H1 (cell line): ENCODE results near the gene GCLM. TPM values are rescaled to one million over a fixed set of nuclear protein-coding genes. Genes with fewer than 3 reads are reported as not detected.
A peak's percentile ranks its signal among the peaks of the same experiment; 100 is the strongest.

ENCODE experiments used
- BCL11A ChIP-seq, 2 experiments: IDR thresholded peaks; one replicate each; pipeline ENCODE4 v1.6.1; 2011; ENCODE audit warnings: low read depth in 2 of 2, low read length in 2 of 2, mild to moderate bottlenecking in 2 of 2
- BRCA1 ChIP-seq: IDR thresholded peaks from 2 replicates; pipeline ENCODE4 v1.6.1; 2012; ENCODE audit warnings: low read depth, low read length, improper control_type of control experiment
- CHD7 ChIP-seq: fragments of 300-600 bp; sonication (generic); IDR thresholded peaks from 2 replicates; pipeline ENCODE4 v1.7.1; 2012; ENCODE audit warnings: low read length, moderate library complexity, mild to moderate bottlenecking, inconsistent platforms; ENCODE audit not compliant: insufficient replicate concordance
- FOSL1 ChIP-seq: IDR thresholded peaks from 2 replicates; pipeline ENCODE4 v1.6.1; 2011; ENCODE audit warnings: mild to moderate bottlenecking, low read depth, low read length, moderate library complexity; ENCODE audit not compliant: insufficient read depth
- KDM1A ChIP-seq: fragments of 200-600, 300-600 bp; sonication (generic); IDR thresholded peaks from 2 replicates; pipeline ENCODE4 v1.7.1; 2016; ENCODE audit warnings: mild to moderate bottlenecking, low read length, borderline replicate concordance
- MAX ChIP-seq: IDR thresholded peaks from 2 replicates; pipeline ENCODE4 v1.6.1; 2012; ENCODE audit warnings: inconsistent platforms
- RAD21 ChIP-seq, 2 experiments: IDR thresholded peaks in 1 of 2; conservative IDR thresholded peaks in 1 of 2; 2 replicates each; pipeline ENCODE4 v1.6.1; 2011; ENCODE audit warnings: low read depth in 2 of 2, low read length in 2 of 2, improper control_type of control experiment in 1 of 2, inconsistent platforms in 1 of 2, mild to moderate bottlenecking in 1 of 2, moderate library complexity in 1 of 2
- TAF7 ChIP-seq: optimal IDR thresholded peaks from 2 replicates; pipeline ENCODE3; 2011; ENCODE audit warnings: low read depth, mild to moderate bottlenecking, inconsistent platforms, low read length, moderate library complexity, borderline replicate concordance
- TEAD4 ChIP-seq: IDR thresholded peaks from 2 replicates; pipeline ENCODE4 v1.6.1; 2012; ENCODE audit warnings: low read depth, low read length, inconsistent platforms, mixed read lengths
- polyA plus RNA-seq, 7 experiments: library from polyadenylated mRNA; depleted of rRNA in 3 of 7; stranded (reverse) in 5 of 7; unstranded in 2 of 7; fragments of >200 nt in 5 of 7; fragments of 200-250 nt in 2 of 7; gene quantifications; 1 replicate in 5 of 7; 2 replicates in 1 of 7; 4 replicates in 1 of 7; pipeline versions ENCODE4 v1.2.1 to v1.2.3, GENCODE V29; 2011 to 2013; ENCODE audit warnings: missing spikeins in 2 of 7, mixed read lengths in 2 of 7
- total RNA-seq: library from RNA; stranded (reverse); fragmentation: NEBNext Ultra II Directional; extraction: Animal tissue kit (Norgen Biotek cat#: 25700); gene quantifications from 2 replicates; pipeline ENCODE4 v1.2.1, GENCODE V29; 2021

GCLM gene
- total and polyA plus RNA-seq, 2 of the 8 experiments (the other 6 are each of a cell fraction or from before 2014, with no cell fraction given), result 3.1 to 12.8 TPM

GRCh38 chr1:93846992-93847810 is 62.0 kb downstream of the GCLM start (continued):
- TF ChIP-seq BCL11A (IDR thresholded peaks at IDR 0.05; ENCODE audit: low read depth in 2 of 2, low read length in 2 of 2) (no peak), CHD7 (no peak), FOSL1 (no peak), MAX (peak; percentile 56), BRCA1 (no peak), TAF7 (peak; percentile 58), KDM1A (no peak), RAD21 (IDR thresholded peaks at IDR 0.05 in 1 of 2, conservative IDR thresholded peaks at IDR 0.05 in 1 of 2; ENCODE audit: low read depth in 2 of 2, low read length in 2 of 2) (0 out of 4 replicates have a peak, but pooled peaks of 1 of the 2 experiments have one; percentile 7), TEAD4 (peak; percentile 79; the same call in 1 of the 2 replicates)
